HG02610 (cell line): ENCODE data around the gene BRMS1L.
"Not testable (repeated sequence)": the region's sequence is repeated elsewhere in the genome, so short reads cannot be mapped to it uniquely, and the experiment has no call there.

Experiments used
- ATAC-seq: cut with Tn5 transposase; IDR thresholded peaks from one replicate; pipeline ENCODE4 v1.9.1; 2021; ENCODE audit warnings: mild to moderate bottlenecking, moderate library complexity; ENCODE audit not compliant: unreplicated experiment

Gene BRMS1L

DNA sequence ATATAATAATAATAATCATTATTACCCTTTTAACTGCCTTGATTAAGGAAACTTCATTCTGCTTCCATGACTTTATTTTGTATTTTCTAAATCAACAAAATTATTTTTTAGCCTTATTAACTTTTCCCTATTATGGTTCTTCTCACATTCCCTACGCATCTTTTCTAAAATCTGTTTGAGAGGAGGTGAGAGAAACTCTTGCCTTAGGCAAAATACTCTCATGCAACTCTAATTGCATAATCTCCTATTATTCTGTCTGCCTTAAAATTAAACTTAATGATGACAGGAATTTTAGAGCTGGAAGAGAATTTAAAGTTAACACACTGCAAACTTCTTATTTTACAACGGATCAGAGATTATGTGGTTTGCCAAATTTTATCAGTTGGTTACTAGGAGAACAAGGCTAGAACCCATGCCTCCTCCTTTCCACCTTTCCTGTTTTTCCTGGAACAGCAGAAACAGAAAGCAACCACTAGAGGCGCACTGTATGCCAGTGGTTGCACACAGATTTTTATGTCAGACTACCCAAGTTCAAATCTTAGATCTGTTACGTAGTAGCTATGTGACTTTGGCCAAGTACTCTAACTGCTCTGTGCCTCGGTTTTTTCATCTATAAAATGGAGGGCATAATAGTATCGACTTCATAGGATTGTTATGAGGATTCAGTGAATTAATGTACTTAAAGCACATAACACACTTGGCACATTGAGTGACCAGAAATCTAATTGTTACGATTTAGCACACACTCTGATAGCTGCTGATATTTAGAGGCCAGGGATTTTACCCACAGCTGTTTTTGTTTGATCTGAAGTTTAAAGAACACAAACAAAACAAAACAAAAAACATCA is 4.3 kb upstream of the BRMS1L start:
- ATAC-seq = no peak

DNA sequence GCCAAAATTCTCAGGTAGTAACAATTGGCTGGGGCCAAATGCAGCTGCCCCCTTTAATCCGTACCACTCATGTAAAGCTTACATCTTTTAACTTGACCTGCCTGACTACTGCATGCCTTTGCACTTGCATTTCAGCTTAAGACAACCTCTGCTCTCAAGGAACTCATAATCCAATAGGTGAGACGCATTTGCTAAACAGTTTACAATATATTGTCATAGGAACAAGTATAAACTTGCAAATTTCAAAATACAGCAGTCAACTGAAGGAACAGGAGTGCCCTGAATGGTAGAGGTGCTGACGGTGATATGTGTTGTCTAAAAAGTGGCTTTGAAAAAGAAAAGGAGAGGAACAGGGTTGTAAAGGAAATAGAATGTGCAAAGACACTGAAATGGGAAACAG is 3.6 kb upstream of the BRMS1L start:
- ATAC-seq = no peak

DNA sequence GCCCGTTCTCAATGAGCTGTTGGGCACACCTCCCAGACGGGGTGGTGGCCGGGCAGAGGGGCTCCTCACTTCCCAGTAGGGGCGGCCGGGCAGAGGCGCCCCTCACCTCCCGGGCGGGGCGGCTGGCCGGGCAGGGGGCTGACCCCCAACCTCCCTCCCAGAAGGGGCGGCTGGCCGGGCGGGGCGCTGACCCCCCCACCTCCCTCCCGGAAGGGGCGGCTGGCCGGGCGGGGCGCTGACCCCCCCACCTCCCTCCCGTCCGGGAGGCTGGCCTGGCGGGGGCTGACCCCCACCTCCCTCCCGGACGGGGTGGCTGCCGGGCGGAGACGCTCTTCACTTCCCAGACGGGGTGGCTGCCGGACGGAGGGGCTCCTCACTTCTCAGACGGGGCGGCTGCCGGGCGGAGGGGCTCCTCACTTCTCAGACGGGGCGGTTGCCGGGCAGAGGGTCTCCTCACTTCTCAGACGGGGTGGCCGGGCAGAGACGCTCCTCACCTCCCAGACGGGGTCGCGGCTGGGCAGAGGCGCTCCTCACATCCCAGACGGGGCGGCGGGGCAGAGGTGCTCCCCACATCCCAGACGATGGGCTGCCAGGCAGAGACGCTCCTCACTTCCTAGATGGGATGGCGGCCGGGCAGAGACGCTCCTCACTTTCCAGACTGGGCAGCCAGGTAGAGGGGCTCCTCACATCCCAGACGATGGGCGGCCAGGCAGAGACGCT is 1.5 kb upstream of the BRMS1L start:
- ATAC-seq = not testable (repeated sequence)

DNA sequence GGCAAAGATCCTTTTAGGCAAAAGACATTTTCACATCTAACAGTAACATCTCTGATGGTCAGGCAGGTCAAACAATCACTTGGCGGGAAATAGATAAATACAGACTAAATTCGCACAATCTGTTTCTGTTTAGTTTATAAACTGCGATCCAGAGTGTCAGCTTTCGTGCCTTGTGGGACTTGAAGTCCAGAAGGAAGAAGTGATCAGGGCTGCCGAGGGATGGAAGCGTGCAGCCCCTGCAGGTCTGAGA is 245 bp upstream of the BRMS1L start:
- no peak for ATAC-seq

DNA sequence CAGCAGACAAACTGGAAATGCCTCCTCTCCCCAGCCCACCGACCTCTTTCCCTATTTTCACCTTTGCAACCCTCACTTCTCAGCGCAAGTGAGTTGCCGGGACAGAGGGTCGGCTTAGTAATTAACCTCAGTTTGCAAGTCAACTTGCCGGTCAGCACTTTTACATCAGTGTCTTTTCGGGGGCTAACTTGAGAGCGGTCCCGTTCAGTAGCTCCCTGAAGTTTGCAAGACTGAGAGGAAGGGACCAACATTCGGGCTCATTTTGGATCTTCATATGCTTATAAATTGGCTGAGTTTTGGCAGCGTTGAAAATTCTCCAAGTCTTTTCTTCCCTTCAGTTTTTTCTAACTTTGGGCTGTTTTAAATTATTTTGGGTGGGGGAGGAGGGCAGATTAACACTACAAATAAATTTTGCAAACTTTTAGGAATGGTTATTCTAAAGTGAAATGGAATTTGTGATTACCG is 846 bp downstream of the BRMS1L start:
- ATAC-seq = no peak

DNA sequence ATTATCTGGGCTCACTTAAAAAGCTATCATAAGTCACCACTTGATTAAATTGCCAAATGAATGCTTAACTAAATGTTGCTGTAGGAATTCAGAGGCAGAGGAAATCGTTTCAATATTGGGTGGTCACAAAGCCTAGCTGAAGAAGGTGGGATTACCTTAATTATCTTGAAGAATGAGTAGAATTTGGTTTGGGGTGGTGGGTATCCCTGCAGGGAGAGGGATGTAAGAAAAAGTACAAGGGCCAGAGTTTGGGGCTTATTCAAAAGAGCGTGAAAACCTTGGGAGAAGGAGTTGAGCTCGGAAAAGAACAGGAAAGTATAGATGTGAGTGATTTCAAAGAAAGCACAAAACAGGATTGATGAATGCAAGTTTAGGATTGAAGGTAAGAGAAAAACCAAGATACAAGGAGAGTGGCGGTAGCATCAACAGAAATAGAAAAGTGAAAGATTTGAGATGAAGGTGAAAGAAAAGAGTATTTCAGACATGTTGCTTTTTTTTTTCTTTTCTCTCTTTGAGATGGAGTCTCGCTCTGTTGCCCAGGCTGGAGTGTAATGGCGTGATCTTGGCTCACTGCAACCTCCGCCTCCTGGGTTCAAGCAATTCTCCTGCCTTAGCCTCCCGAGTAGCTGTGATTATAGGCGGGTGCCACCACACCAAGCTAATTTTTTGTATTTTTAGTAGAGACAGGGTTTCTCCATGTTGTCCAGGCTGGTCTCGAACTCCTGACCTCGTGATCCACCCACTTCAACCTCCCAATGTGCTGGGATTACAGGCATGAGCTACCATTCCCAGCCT is 1.7 kb downstream of the BRMS1L start:
- ATAC-seq = no peak

DNA sequence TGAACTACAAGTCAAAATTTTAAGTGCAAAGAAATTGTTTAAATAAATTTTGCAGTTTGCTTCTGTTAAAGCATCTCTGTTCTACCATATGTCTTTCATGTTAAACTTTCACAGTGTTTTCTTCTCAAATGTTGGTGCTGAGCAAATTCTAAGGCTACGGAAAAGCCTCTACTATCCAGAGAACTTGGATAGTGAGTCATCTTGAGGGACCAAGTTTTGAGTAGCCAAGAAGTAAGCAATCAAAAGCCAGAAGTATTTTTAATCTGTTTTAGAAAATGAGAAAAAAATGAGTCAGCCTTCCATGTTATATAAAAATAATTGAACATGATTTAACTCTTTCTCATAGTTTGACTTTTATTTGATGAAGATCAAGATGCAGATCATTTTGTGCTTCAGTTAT is 3.3 kb downstream of the BRMS1L start:
- no peak for ATAC-seq

DNA sequence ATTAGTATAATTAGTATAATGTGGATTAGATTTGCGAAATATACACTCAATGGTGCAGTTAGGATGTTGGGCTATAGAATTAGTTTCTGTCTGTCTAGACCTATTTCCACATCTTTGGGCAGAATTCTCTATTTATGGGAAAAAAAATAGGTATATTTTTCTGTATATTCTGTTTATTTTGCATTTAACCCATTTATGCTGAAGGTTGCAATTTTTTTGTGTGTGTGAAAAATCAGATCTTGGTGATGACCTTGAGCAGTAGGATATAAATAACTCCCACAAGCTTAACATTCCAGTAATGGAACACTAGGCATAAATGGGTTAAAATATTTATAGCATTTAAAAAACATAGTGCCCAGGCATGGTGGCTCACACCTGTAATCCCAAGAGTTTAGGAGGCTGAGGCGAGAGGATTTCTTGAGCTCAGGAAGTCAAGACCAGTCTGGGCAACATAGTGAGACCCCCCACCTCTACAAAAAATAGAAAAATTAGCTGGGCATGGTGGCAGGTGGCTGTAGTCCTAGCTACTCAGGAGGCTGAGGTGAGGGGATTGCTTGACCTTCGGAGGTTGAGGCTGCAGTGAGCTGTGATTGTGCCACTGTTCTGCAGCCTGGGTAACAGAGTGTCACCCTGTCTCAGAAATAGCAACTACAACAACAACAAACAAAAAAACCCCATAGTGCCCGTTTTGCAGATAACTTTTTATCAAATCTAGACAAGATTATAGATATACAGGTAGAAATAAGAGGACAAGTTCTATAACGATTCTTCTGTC is 9.3 kb downstream of the BRMS1L start:
- ATAC-seq = no peak

DNA sequence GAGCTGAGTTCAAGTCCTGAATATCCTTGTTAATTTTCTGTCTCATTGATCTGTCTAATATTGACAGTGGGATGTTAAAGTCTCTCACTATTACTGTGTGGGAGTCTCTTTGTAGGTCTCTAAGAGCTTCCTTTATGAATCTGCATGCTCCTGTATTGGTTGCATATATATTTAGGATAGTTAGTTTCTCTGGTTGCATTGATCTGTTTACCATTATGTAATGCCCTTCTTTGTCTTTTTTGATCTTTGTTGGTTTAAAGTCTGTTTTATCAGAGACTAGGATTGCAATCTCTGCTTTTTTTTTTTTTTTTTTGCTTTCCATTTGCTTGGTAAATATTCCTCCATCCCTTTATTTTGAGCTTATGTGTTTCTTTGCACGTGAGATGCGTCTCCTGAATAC is 15.6 kb downstream of the BRMS1L start:
- not testable (repeated sequence) for ATAC-seq

DNA sequence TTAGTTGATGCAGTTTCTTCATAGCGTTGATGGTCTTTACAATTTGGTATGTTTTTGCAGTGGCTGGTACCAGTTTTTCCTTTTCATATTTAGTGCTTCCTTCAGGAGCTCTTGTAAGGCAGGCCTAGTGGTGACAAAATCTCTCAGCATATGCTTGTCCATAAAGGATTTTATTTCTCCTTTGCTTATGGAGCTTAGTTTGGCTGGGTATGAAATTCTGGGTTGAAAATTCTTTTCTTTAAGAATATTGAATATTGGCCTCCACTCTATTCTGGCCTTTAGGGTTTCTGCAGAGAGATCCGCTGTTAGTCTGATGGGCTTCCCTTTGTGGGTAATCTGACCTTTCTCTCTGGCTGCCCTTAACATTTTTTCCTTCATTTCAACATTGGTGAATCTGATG is 16.1 kb downstream of the BRMS1L start:
- ATAC-seq = not testable (repeated sequence)

DNA sequence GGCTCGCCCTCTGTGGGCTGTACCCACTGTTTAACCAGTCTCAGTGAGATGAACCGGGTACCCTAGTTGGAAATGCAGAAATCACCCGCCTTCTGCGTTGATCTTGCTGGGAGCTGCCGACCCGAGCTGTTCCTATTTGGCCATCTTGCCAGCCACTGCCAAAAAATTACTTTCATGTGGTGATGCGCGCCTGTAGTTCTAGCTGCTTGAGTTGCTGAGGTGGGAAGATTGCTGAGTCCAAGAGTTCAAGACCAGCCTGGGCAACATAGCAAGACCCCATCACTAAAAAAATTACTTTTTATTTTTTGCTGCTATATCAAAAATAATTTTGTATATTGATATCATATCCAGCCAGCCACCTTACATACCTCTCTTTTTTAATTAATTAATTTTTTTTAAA is 18.4 kb downstream of the BRMS1L start:
- ATAC-seq = no peak

DNA sequence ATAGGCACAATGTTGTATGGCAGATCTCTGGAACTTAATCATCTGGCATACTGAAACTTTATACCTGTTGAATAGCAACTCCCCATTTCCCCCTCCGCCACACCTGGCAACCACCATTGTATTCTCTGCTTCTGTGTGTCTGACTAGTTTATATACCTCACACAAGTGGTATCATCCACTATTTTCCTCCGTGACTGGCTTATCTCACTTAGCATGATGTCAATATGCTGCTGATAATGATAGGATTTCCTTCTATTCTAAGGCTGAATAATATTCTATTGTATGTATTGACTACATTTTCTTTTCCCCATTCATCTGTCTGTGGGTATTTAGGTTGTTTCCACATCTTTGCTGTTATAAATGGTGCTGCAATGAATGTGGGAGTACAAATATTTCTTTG is 21.5 kb downstream of the BRMS1L start:
- ATAC-seq = no peak

DNA sequence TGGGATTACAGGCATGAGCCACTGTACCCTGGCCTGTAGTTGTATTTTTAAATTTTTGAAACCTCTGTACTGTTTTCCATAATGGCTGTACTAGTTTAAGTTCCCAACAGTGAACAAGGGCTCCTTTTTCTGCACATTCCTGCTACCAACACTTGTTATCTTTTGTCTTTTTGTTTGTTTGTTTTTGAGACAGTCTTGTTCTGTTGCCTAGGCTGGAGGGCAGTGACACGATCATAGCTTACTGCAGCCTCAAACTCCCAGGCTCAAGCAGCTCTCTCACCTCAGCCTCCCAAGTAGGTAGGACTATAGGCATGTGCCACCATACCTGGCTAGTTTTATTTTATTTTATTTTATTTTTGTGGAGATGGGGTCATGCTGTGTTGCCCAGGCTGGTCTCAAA is 23.0 kb downstream of the BRMS1L start:
- ATAC-seq = no peak

DNA sequence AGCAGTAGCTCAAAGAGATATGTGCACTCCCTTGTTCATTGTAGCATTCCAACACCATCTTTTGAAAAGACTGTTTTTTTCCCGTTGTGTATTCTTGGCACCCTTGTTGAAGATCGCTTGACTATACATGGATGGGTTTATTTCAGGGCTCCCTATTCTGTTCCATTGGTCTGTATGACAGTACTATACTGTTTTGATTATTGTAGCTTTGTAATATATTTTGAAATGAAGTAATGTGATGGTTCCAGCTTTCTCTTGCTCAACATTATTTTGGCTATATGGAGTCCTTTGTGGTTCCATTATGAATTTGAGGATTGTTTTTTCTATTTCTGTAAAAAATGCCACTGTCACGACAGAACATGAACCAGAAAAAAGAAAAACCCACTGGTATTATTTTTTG is 25.7 kb downstream of the BRMS1L start:
- ATAC-seq = no peak

DNA sequence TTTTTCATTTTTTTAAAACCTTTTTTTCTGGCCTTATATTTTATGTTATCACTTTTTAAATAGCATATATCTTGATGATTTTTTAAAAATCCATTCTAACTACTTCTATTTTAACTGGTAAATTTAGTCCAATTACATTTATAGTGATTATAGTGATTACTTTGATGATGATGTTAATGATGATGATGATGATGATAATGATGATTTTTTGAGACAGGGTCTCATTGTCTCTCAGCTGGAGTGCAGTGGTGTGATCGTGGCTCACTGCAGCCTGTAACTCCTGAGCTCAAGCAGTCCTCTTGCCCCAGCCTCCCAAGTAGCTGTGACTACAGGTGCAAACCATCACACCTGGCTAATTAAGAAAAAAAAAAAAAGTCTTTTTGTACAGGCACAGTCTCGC is 27.1 kb downstream of the BRMS1L start:
- no peak for ATAC-seq

DNA sequence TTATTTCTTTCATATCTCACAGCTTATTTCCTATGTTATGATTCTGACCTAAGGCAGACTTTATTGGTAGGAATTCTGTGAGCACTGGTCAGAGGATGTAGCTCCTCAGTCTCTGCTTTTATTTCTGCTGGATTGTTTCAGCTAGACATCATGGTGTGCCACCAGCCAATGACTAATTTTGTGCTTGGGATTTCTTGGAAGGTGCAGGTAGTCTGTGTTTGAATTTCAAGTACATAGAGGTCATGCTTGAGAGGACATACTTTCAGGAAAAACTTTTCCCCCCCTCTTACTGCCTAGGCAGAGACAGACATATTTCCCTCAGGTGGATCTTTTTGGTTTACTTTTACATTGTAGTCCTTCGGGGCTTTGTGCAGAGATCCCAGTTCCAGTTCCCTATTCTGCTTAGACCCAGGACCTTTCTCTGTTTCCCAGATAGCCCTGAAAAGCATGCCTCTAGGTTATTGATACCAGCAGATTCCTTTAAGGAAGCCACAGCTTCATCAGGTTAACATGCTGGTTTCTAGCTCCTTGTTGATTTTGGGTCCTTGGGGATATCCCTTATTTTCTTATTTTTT is 28.6 kb downstream of the BRMS1L start:
- no peak for ATAC-seq

DNA sequence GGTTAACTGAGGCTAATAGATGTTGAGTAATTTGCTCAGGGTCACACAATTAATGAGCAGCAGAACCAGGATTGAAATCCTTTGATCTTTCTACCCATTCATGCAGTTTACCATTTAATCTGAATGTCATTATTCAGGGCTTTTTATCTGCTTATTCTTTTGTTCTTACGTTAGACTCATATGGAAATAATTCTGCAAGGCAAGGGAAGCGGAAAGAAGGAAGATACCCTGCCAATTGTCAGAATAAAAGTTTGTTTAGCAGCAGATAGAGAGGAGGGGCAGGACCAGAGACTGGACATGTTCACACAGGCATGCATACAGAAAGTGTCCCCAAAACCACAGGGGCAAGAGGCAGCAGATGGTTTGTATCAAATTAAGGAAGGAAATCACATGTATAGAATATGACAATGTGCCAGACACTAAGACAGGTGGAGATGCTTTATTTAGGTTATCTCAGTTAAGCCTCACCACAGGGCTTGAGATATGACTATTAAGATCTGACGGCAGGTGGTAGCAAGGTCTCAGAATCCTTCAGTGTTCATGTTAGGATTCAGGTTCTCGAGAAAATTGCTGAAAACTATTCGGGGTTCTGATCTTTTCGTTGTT is 29.8 kb downstream of the BRMS1L start:
- peak; percentile 98 for ATAC-seq

DNA sequence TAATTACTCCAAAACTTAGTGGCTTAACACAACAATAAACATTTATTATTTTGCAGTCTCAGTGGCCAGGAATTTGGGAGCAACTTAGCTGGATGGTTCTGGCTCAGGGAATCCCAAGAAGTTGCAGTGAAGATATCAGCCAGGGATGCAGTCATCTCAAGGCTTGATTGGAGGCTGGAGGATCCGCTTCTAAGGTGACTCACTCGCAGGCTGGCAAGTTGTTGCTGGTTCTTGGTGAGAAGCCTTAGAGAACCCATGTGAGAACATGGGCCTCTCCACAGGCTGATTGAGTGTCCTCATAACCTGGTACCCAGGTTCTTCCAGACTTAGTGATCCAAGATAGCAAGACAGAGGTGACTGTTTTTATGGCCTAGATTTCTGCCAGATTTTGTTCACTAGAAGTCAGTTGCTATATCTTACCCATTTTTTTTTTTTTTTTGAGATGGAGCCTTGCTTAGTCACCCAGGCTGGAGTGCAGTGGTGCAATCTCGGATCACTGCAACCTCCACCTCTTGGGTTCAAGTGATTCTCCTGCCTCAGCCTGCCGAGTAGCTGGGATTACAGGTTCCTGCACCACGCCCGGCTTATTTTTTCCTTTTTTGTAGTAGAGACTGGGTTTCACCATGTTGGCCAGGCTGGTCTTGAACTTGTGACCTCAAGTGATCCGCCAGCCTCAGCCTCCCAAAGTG is 32.5 kb downstream of the BRMS1L start:
- no peak for ATAC-seq

DNA sequence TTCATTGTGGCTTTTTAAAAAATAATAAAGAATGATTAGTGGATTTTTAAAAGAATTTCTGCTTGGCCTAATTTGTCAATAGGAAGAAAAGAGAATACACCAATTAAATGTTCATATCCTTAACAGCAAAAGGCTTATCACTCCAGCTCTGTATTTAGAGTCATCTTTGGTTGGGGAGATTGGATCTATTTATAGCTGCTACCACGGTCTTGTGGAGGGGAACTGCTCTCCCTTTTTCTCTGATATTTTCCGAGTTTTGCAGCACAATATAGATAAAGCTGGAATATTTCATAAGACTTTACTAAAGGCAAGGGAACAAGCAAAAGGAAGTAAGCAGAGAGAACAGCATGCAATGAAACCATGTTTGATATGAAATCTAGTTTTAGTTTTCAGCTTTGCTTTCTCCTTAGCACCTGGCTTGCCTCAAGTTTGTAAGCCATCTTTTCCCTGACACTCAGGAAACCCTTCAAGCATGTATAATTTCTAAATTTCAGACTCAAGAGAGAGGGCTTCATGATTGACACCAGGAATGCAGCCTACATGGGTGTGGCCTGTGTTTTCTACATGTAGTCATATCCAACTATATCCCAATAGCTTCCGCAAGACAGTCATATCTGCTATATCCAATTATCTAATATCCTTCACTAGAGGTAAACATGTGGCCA is 35.2 kb downstream of the BRMS1L start:
- no peak for ATAC-seq
